Measurements from ENCODE around the gene LRBA.

DNA sequence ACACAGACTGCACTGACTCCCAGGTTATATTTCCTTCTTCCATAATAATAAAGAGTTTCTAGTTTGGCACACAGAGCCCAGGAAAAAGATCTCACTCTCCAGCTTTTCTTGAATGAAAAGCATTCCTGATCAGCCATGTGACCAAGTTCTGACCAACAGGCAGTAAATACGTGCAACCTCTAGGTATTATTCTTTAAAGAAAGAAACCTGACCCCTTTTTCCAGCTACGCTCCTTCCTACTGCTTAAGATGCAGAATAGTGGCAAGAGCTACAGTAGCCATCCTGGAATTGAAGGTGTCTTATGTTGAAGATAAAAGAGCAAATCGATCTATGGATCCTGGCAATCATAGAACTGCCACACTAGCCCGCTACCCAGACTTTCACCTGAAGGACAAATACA is 76.7 kb downstream of the LRBA start:
- TF ChIP-seq, protein P1, sequence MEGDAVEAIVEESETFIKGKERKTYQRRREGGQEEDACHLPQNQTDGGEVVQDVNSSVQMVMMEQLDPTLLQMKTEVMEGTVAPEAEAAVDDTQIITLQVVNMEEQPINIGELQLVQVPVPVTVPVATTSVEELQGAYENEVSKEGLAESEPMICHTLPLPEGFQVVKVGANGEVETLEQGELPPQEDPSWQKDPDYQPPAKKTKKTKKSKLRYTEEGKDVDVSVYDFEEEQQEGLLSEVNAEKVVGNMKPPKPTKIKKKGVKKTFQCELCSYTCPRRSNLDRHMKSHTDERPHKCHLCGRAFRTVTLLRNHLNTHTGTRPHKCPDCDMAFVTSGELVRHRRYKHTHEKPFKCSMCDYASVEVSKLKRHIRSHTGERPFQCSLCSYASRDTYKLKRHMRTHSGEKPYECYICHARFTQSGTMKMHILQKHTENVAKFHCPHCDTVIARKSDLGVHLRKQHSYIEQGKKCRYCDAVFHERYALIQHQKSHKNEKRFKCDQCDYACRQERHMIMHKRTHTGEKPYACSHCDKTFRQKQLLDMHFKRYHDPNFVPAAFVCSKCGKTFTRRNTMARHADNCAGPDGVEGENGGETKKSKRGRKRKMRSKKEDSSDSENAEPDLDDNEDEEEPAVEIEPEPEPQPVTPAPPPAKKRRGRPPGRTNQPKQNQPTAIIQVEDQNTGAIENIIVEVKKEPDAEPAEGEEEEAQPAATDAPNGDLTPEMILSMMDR (IDR thresholded peaks at IDR 0.05; ENCODE audit: low read depth, low read length, poor library complexity, severe bottlenecking) = no peak
- no peak for TF ChIP-seq EZH2phosphoT487 (IDR thresholded peaks at IDR 0.05; ENCODE audit: borderline replicate concordance, low read length)
